SU-DHL-6 (cell line): ENCODE measurements around the gene PACS1.

Experiments
- H2AFZ ChIP-seq: fragments of 200-600 bp; sonication (generic); 2 replicates; pipeline ENCODE4 v1.6.1; 2014; ENCODE audit warnings: low read depth, mild to moderate bottlenecking, moderate library complexity, mixed read lengths, antibody characterized with exemption, low read length; ENCODE audit not compliant: severe bottlenecking
- H3F3A ChIP-seq: fragments of 200-600 bp; shearing (Covaris generic); 2 replicates; pipeline ENCODE4 v1.6.0; 2016; ENCODE audit warnings: antibody characterized with exemption, mild to moderate bottlenecking; ENCODE audit not compliant: insufficient read depth
- H3K27ac ChIP-seq: fragments of 200-600 bp; sonication (generic); 2 replicates; pipeline ENCODE4 v1.5.1; 2016; ENCODE audit warnings: low read depth, mild to moderate bottlenecking, low read length, moderate library complexity, mixed read lengths
- H3K27me3 ChIP-seq: fragments of 200-600 bp; sonication (generic), shearing (Covaris generic); 2 replicates; pipeline ENCODE4 v1.6.0; 2014; ENCODE audit warnings: mild to moderate bottlenecking, low read length
- H3K36me3 ChIP-seq: fragments of 200-600 bp; sonication (generic); 2 replicates; pipeline ENCODE4 v1.6.1; 2014; ENCODE audit warnings: mild to moderate bottlenecking, low read length, mixed read lengths
- H3K4me2 ChIP-seq: fragments of 300-600, 200-600 bp; shearing (Covaris generic), sonication (generic); 2 replicates; pipeline ENCODE4 v1.6.0; 2014; ENCODE audit warnings: low read length, low read depth, mild to moderate bottlenecking; ENCODE audit not compliant: poor library complexity, severe bottlenecking
- H3K4me3 ChIP-seq: fragments of 200-600 bp; sonication (generic); 2 replicates; pipeline ENCODE4 v1.5.1; 2014; ENCODE audit warnings: antibody characterized with exemption, low read length, mild to moderate bottlenecking, mixed read lengths; ENCODE audit not compliant: insufficient read depth, poor library complexity, severe bottlenecking
- H3K79me2 ChIP-seq: fragments of 200-600 bp; sonication (generic); 2 replicates; pipeline ENCODE4 v1.6.1; 2014; ENCODE audit warnings: mild to moderate bottlenecking, low read length, moderate library complexity; ENCODE audit not compliant: insufficient read depth
- H3K9ac ChIP-seq: fragments of 200-600 bp; sonication (generic); 2 replicates; pipeline ENCODE4 v1.7.0; 2014; ENCODE audit warnings: mild to moderate bottlenecking, low read length
- H3K9me2 ChIP-seq: fragments of 200-600 bp; sonication (generic); replicated peaks from 2 replicates; pipeline ENCODE4 v1.6.1; 2014; ENCODE audit warnings: low read length; ENCODE audit not compliant: insufficient read depth
- H3K9me3 ChIP-seq: fragments of 200-600 bp; sonication (generic); 2 replicates; pipeline ENCODE4 v1.6.1; 2014; ENCODE audit warnings: low read length, mixed read lengths; ENCODE audit not compliant: insufficient read depth
- H4K20me1 ChIP-seq: fragments of 200-600 bp; sonication (generic); 2 replicates; pipeline ENCODE4 v1.6.1; 2014; ENCODE audit warnings: low read depth, mild to moderate bottlenecking, antibody characterized with exemption, low read length, moderate library complexity, mixed read lengths
- CTCF ChIP-seq: fragments of 200-600 bp; sonication (generic); IDR thresholded peaks from one replicate; pipeline ENCODE4 v1.5.1; 2017; ENCODE audit warnings: antibody characterized with exemption, mild to moderate bottlenecking, low read length, moderate library complexity; ENCODE audit not compliant: insufficient read depth, poor library complexity, severe bottlenecking
- EZH2phosphoT487 ChIP-seq: fragments of 200-600 bp; sonication (generic), shearing (Covaris generic); conservative IDR thresholded peaks from 2 replicates; pipeline ENCODE4 v1.6.1; 2018; ENCODE audit warnings: mild to moderate bottlenecking, antibody characterized with exemption, low read length, moderate library complexity, mixed read lengths

The PACS1 gene

GRCh38 chr11:66051766-66052663 is 18.1 kb upstream of the PACS1 start, which contains the start of gene SF3B2:
Gene SF3B2 (plus strand): TSS chr11:66052364. CDS start chr11:66052385, 21 bp downstream.
- Histone ChIP-seq H3K4me2 (peak within 1 kb of the TSS; percentile 78), H3K36me3 (peaks cover 11% of the 10 kb centered on the region; the same call in 1 of the 2 replicates), H3K27ac (peak within 1 kb of the TSS; percentile 47), H2AFZ (peak within 1 kb of the TSS; percentile 78), H3K9me3 (no peaks in the 10 kb centered on the region), H3F3A (no peaks in the 10 kb centered on the region), H3K9me2 (no peaks in the 10 kb centered on the region), H3K79me2 (peaks cover 28% of the 10 kb centered on the region), H3K27me3 (no peaks in the 10 kb centered on the region), H3K4me3 (peak within 1 kb of the TSS; percentile 93), H4K20me1 (no peaks in the 10 kb centered on the region), H3K9ac (peak within 1 kb of the TSS; percentile 93)
- TF ChIP-seq CTCF (no peak), EZH2phosphoT487 (no peak)

GRCh38 chr11:66052664-66052982 is 17.4 kb upstream of the PACS1 start:
- Histone ChIP-seq H3K9me2 (no peaks in the 10 kb centered on the region), H3K4me3 (peak overlapping the region; percentile 93), H3K9me3 (no peaks in the 10 kb centered on the region), H3F3A (no peaks in the 10 kb centered on the region), H2AFZ (peak overlapping the region; percentile 35), H3K9ac (peak overlapping the region; percentile 93), H3K79me2 (peaks cover 28% of the 10 kb centered on the region), H4K20me1 (no peaks in the 10 kb centered on the region), H3K4me2 (peak overlapping the region; percentile 61), H3K27ac (peak overlapping the region; percentile 47), H3K36me3 (peaks cover 11% of the 10 kb centered on the region; the same call in 1 of the 2 replicates), H3K27me3 (no peaks in the 10 kb centered on the region)
- TF ChIP-seq EZH2phosphoT487 (no peak), CTCF (no peak)

GRCh38 chr11:66055021-66055420 is 15.1 kb upstream of the PACS1 start:
- no peak for TF ChIP-seq EZH2phosphoT487
- no peak for TF ChIP-seq CTCF
- H3K4me2 ChIP-seq, result no peak overlapping the region

More at GRCh38 chr11:66055021-66055420, 15.1 kb upstream of the PACS1 start:
- Histone ChIP-seq H3K9me3 (no peaks in the 10 kb centered on the region), H4K20me1 (no peaks in the 10 kb centered on the region), H3K9ac (no peak overlapping the region), H3K36me3 (peaks cover 25% of the 10 kb centered on the region; the same call in 1 of the 2 replicates), H3K27ac (no peak overlapping the region), H3K9me2 (no peaks in the 10 kb centered on the region), H3K27me3 (no peaks in the 10 kb centered on the region), H3F3A (no peaks in the 10 kb centered on the region), H3K4me3 (no peak overlapping the region), H2AFZ (no peak overlapping the region), H3K79me2 (peaks cover 28% of the 10 kb centered on the region)
